Nephron (organoid): ENCODE measurements around the gene DYNC1LI1.

ENCODE experiments used
- H3K27ac Mint-ChIP-seq, 3 experiments: 2 replicates each; pipeline ENCODE4 v1.8.0; 2020; ENCODE audit warnings: mixed read lengths in 3 of 3, mild to moderate bottlenecking in 2 of 3, moderate library complexity in 1 of 3
- H3K27me3 Mint-ChIP-seq: 2 replicates; pipeline ENCODE4 v1.8.0; 2021; ENCODE audit warnings: low read depth, mild to moderate bottlenecking, moderate library complexity, mixed read lengths
- H3K36me3 Mint-ChIP-seq: 2 replicates; pipeline ENCODE4 v1.8.0; 2020; ENCODE audit warnings: low read depth, mixed read lengths
- H3K4me1 Mint-ChIP-seq: 2 replicates; pipeline ENCODE4 v1.8.0; 2020; ENCODE audit warnings: mixed read lengths
- H3K4me3 Mint-ChIP-seq, 3 experiments: 2 replicates each; pipeline ENCODE4 v1.8.0; 2020; ENCODE audit warnings: mild to moderate bottlenecking in 3 of 3, mixed read lengths in 3 of 3, moderate library complexity in 2 of 3
- H3K9me3 Mint-ChIP-seq: 2 replicates; pipeline ENCODE4 v1.8.0; 2020; ENCODE audit warnings: mixed read lengths
- TF ChIP-seq, protein P1 (sequence below), 3 experiments: fragments of 200-600 bp; sonication (generic); IDR thresholded peaks; one replicate each; pipeline ENCODE4 v1.5.0; 2021; ENCODE audit warnings: antibody characterized with exemption in 3 of 3; ENCODE audit not compliant: unreplicated experiment in 3 of 3

The DYNC1LI1 gene

GRCh38 chr3:32551087-32551486 lies 19.6 kb downstream of the DYNC1LI1 start:
- no peaks in the 10 kb centered on the region for H3K9me3 Mint-ChIP-seq
- TF ChIP-seq, protein P1, sequence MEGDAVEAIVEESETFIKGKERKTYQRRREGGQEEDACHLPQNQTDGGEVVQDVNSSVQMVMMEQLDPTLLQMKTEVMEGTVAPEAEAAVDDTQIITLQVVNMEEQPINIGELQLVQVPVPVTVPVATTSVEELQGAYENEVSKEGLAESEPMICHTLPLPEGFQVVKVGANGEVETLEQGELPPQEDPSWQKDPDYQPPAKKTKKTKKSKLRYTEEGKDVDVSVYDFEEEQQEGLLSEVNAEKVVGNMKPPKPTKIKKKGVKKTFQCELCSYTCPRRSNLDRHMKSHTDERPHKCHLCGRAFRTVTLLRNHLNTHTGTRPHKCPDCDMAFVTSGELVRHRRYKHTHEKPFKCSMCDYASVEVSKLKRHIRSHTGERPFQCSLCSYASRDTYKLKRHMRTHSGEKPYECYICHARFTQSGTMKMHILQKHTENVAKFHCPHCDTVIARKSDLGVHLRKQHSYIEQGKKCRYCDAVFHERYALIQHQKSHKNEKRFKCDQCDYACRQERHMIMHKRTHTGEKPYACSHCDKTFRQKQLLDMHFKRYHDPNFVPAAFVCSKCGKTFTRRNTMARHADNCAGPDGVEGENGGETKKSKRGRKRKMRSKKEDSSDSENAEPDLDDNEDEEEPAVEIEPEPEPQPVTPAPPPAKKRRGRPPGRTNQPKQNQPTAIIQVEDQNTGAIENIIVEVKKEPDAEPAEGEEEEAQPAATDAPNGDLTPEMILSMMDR (IDR thresholded peaks at IDR 0.05; ENCODE audit: unreplicated experiment in 3 of 3) = no peak
- no peak overlapping the region for H3K4me3 Mint-ChIP-seq
- peaks cover 10% of the 10 kb centered on the region for H3K36me3 Mint-ChIP-seq
- H3K27ac Mint-ChIP-seq = peak overlapping the region in 1 of 3 experiments; percentile 8
- peaks cover 5% of the 10 kb centered on the region for H3K4me1 Mint-ChIP-seq
- H3K27me3 Mint-ChIP-seq = no peaks in the 10 kb centered on the region

DNA sequence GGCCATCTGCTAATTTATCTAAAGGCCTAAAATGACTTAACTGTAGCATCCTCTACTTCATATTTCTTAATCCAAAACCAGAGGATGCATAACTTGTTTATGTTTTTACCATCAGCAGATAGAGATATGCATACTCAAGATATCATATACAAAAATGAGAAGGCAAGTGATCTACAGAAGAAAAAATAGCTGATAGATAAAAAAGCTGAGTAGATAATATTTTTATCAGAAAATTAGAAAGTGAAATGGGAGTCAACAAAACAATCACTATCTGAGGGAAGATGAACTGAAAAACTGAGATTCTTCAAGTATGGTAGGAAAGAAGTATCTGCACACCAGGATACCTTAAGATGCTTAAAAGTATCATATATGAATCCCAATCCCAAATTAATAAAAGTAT lies 25.4 kb downstream of the DYNC1LI1 start:
- H3K27me3 Mint-ChIP-seq = no peaks in the 10 kb centered on the region
- no peaks in the 10 kb centered on the region for H3K9me3 Mint-ChIP-seq
- H3K27ac Mint-ChIP-seq = no peak overlapping the region
- TF ChIP-seq, protein P1 (IDR thresholded peaks at IDR 0.05; ENCODE audit: unreplicated experiment in 3 of 3) = no peak
- no peaks in the 10 kb centered on the region for H3K4me1 Mint-ChIP-seq
- H3K4me3 Mint-ChIP-seq = no peak overlapping the region
- peaks cover 31% of the 10 kb centered on the region for H3K36me3 Mint-ChIP-seq

DNA sequence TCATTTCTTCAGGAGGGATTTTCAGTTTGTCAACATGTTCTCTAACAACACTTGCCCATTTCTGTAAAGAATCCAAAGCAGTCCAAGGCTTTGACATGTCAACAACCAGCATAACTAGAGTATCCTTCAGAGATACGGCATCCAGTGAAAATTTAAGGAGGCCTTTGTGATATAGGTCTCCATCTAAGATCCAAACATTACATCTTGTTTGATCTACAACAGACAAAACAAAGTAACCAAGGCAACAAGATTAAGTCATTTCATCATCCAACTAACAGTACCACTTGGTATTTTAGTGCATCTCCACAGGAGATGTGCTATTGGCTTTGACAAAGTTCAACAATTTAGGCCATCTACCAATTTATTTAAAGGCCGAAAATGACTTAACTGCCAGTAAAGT lies 25.8 kb downstream of the DYNC1LI1 start:
- no peak overlapping the region for H3K4me3 Mint-ChIP-seq
- no peak overlapping the region for H3K27ac Mint-ChIP-seq
- H3K9me3 Mint-ChIP-seq = no peaks in the 10 kb centered on the region
- no peaks in the 10 kb centered on the region for H3K27me3 Mint-ChIP-seq
- TF ChIP-seq, protein P1 (IDR thresholded peaks at IDR 0.05; ENCODE audit: unreplicated experiment in 3 of 3) = no peak
- H3K4me1 Mint-ChIP-seq = no peaks in the 10 kb centered on the region
- H3K36me3 Mint-ChIP-seq = peaks cover 31% of the 10 kb centered on the region

GRCh38 chr3:32542807-32543206 lies 27.9 kb downstream of the DYNC1LI1 start:
- Mint-ChIP-seq H3K36me3 (peaks cover 39% of the 10 kb centered on the region), H3K27me3 (no peaks in the 10 kb centered on the region), H3K4me3 (no peak overlapping the region), H3K4me1 (no peaks in the 10 kb centered on the region), H3K27ac (no peak overlapping the region), H3K9me3 (no peaks in the 10 kb centered on the region)
- TF ChIP-seq, protein P1 (IDR thresholded peaks at IDR 0.05; ENCODE audit: unreplicated experiment in 3 of 3) = no peak

DNA sequence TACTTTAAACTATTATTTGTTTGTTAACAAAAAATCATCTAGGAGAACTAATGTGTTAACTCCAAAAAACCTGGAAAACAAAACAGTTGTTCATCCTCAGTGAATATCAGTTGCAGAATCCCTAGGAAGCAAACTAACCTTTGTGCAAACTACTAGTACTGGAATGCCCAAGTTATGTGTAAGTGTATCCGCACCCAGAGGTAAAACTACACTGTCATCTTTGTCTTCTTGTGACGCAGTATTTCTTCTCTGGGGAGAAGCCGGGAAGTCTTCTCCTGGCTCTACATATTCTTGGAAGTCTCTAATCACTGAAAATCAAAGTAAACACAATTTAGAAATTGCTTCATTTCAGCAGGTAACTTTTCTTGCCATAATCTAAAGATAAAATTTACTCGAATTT lies 29.8 kb downstream of the DYNC1LI1 start:
- H3K27me3 Mint-ChIP-seq = no peaks in the 10 kb centered on the region
- no peak overlapping the region for H3K27ac Mint-ChIP-seq
- H3K4me1 Mint-ChIP-seq = no peaks in the 10 kb centered on the region
- no peak overlapping the region for H3K4me3 Mint-ChIP-seq
- TF ChIP-seq, protein P1 (IDR thresholded peaks at IDR 0.05; ENCODE audit: unreplicated experiment in 3 of 3) = no peak
- H3K9me3 Mint-ChIP-seq = no peaks in the 10 kb centered on the region
- H3K36me3 Mint-ChIP-seq = peaks cover 35% of the 10 kb centered on the region

- no peak overlapping the region for H3K4me3 Mint-ChIP-seq
- H3K36me3 Mint-ChIP-seq = peaks cover 60% of the 10 kb centered on the region
- H3K27me3 Mint-ChIP-seq = no peaks in the 10 kb centered on the region
- H3K27ac Mint-ChIP-seq = no peak overlapping the region
- no peaks in the 10 kb centered on the region for H3K4me1 Mint-ChIP-seq
- TF ChIP-seq, protein P1 (IDR thresholded peaks at IDR 0.05; ENCODE audit: unreplicated experiment in 3 of 3) = no peak
- H3K9me3 Mint-ChIP-seq = no peaks in the 10 kb centered on the region
These were observed 38.2 kb downstream of the DYNC1LI1 start for GRCh38 chr3:32532434-32532833.
